Left lung (tissue), 10 donors: ENCODE results near the gene RBBP4. TPM values are rescaled to one million over a fixed set of nuclear protein-coding genes. Genes with fewer than 3 reads are reported as not detected.
"Not testable (repeated sequence)": the region's sequence is repeated elsewhere in the genome, so short reads cannot be mapped to it uniquely, and the experiment has no call there.

Experiments used
- ATAC-seq: fragments of 200-7000 bp; cut with Tn5 transposase; one replicate; pipeline ENCODE4 v1.9.1; 2020; ENCODE audit warnings: moderate library complexity
- DNase-seq, 4 donors: peaks; one replicate each; pipeline ENCODE4 v3.0.0-alpha.2; 2013 to 2020
- H3K27ac ChIP-seq, 2 donors: fragments of 200-600 bp; sonication (generic) in 1 of 2; one replicate each; pipeline versions ENCODE4 v1.5.0 to v1.8.0; 2020 to 2021
- H3K27me3 ChIP-seq, 2 donors: fragments of 200-600 bp; sonication (generic) in 1 of 2; one replicate each; pipeline versions ENCODE4 v1.5.0 to v1.8.0; 2020 to 2021
- H3K36me3 ChIP-seq, 2 donors: fragments of 200-600 bp; sonication (generic) in 1 of 2; one replicate each; pipeline versions ENCODE4 v1.5.0 to v1.8.0; 2020 to 2021
- H3K4me1 ChIP-seq, 2 donors: fragments of 200-600 bp; one replicate each; pipeline ENCODE4 v1.8.0; 2021
- H3K4me3 ChIP-seq, 2 donors: fragments of 200-600 bp; sonication (generic) in 1 of 2; one replicate each; pipeline versions ENCODE4 v1.5.0 to v1.8.0; 2020 to 2021; ENCODE audit warnings: mild to moderate bottlenecking in 1 of 2
- H3K9me3 ChIP-seq, 2 donors: fragments of 200-600 bp; sonication (generic) in 1 of 2; one replicate each; pipeline versions ENCODE4 v1.5.0 to v1.8.0; 2020 to 2021
- intact Hi-C, 2 donors: fragments of 100-400 bp; cut with DNase I; formaldehyde crosslinking; loops; one replicate each; pipeline versions ENCODE4 v1.11.2 to v1.14.2; 2022
- polyA plus RNA-seq, 6 donors: library from polyadenylated mRNA; unstranded; fragments of 120-200 nt; gene quantifications; one replicate each; pipeline ENCODE4 v1.2.1, GENCODE V29; 2013; ENCODE audit not compliant: insufficient read length in 6 of 6
- total RNA-seq, 2 donors: library from RNA; stranded (reverse); fragmentation: NEBNext Ultra II Directional; extraction: Animal tissue kit (Norgen Biotek cat#: 25700); gene quantifications; one replicate each; pipeline ENCODE4 v1.2.1, GENCODE V29; 2021
- TF ChIP-seq, protein P1 (sequence below), 2 donors: fragments of 200-600 bp; sonication (generic) in 1 of 2; IDR thresholded peaks; one replicate each; pipeline versions ENCODE4 v1.5.0 to v1.8.0; 2021; ENCODE audit warnings: antibody characterized with exemption in 2 of 2
- donor health status: DM: no; HTN: yes; CAD: no.
- donor health status: DM: no; HTN: no; CAD: no.

The RBBP4 gene
- total and polyA plus RNA-seq, 8 donors = 166 to 333 (median 292) TPM

DNA sequence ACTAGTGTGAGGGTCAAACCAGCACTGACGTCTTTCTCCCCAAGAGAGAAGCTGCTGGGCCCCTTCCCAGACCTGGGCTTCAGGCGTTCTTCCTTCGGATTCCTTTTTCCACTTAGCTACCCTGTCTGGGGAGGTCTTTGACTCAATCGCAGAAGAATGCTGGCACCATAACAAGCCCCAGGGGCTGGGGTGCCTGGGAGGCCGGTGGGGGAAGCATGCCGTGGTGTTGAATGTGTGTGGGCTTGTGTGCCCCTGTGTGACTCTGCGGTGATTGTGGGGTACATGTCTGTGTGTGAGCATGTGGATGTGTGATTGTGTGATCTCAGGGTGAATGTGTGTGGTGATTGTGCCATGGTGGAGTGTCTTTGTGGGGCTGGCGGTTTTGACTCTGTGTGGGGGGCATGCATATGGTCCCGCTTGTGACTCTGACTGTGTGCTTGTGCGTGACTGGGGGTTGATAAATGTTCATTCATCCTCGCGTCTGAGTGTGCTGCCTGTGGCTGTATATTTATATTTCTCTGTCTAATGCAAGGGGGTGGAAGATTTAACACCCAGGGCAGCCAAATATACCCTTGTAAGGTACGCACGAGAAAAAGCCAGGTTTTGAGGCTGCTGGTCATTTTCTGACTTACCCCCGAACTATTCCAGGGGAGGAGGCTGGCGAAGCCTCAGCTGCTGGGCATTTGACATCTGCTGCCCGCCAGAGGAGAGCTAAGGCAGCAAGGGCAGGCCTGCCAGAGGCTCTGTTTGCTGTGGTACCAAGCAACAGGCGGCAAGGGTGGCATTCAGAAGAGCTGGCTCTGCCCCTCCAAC is 52.7 kb downstream of the RBBP4 start:
- TF ChIP-seq, protein P1, sequence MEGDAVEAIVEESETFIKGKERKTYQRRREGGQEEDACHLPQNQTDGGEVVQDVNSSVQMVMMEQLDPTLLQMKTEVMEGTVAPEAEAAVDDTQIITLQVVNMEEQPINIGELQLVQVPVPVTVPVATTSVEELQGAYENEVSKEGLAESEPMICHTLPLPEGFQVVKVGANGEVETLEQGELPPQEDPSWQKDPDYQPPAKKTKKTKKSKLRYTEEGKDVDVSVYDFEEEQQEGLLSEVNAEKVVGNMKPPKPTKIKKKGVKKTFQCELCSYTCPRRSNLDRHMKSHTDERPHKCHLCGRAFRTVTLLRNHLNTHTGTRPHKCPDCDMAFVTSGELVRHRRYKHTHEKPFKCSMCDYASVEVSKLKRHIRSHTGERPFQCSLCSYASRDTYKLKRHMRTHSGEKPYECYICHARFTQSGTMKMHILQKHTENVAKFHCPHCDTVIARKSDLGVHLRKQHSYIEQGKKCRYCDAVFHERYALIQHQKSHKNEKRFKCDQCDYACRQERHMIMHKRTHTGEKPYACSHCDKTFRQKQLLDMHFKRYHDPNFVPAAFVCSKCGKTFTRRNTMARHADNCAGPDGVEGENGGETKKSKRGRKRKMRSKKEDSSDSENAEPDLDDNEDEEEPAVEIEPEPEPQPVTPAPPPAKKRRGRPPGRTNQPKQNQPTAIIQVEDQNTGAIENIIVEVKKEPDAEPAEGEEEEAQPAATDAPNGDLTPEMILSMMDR (IDR thresholded peaks at IDR 0.05) = no peak
- intact Hi-C loops = no loop called here
- H3K4me3 ChIP-seq = peak overlapping the region in 1 of 2 donors; percentile 58
- ATAC-seq (peak; percentile 30), DNase-seq (peak in 3 of 4 donors; percentile 41 to 60 (median 59))
- peaks cover 0 to 34% of the 10 kb centered on the region in 2 donors for H3K27me3 ChIP-seq
- H3K36me3 ChIP-seq = no peaks in the 10 kb centered on the region
- peaks cover 18 to 27% of the 10 kb centered on the region in 2 donors for H3K4me1 ChIP-seq
- H3K27ac ChIP-seq = peak overlapping the region; percentile 73 to 86
- no peaks in the 10 kb centered on the region for H3K9me3 ChIP-seq

DNA sequence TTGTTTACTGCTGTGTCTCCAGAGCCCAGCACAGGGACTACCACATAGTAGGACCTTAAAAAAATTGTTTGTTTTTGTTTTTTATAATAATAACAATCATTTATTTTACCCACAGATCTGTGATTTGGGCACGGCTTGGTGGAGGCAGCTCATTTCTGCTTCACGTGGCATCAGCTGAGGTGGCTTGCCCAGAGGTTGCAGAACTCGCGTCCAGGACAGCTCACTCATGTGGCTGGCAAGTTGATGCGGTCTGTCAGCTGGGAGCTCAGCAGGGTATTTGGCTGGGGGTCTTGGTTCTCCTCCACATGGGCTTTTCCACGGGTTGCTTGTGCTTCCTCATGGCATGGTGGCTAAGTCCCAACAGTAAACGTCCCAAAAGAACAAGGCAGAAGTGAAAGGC is 54.5 kb downstream of the RBBP4 start:
- TF ChIP-seq, protein P1 (IDR thresholded peaks at IDR 0.05) = no peak
- Histone ChIP-seq H3K4me1 (peaks cover 18 to 27% of the 10 kb centered on the region in 2 donors), H3K27me3 (peaks cover 0 to 34% of the 10 kb centered on the region in 2 donors), H3K36me3 (no peaks in the 10 kb centered on the region), H3K27ac (no peak overlapping the region), H3K4me3 (no peak overlapping the region), H3K9me3 (no peaks in the 10 kb centered on the region)
- intact Hi-C loops = no loop called here
- ATAC-seq (no peak), DNase-seq (peak in 1 of 4 donors; percentile 27)

DNA sequence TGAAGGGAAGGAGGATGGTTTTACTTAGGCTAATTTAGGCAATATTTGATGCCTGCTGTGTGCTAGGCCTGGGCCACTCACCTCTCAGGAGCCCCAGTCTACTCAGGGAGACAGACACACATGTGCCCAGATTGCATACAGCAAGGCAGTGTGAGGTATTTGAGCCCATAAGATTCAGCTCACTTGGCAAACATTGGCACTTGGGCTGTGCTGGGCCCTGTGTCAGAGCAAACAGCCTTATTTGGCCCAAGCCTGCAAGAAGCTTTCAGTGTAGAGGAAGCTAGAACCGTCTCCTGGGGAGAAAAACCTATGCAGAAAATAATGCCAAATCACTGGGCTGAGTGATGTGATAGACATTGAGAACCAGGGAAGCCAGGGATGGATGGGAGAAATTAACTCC is 55.5 kb downstream of the RBBP4 start:
- Histone ChIP-seq H3K36me3 (no peaks in the 10 kb centered on the region), H3K27me3 (peaks cover 0 to 32% of the 10 kb centered on the region in 2 donors), H3K27ac (no peak overlapping the region), H3K4me3 (no peak overlapping the region), H3K4me1 (peaks cover 15 to 26% of the 10 kb centered on the region in 2 donors), H3K9me3 (no peaks in the 10 kb centered on the region)
- intact Hi-C loops = no loop called here
- TF ChIP-seq, protein P1 (IDR thresholded peaks at IDR 0.05) = no peak
- ATAC-seq (no peak), DNase-seq (peak in 1 of 4 donors; percentile 9)

DNA sequence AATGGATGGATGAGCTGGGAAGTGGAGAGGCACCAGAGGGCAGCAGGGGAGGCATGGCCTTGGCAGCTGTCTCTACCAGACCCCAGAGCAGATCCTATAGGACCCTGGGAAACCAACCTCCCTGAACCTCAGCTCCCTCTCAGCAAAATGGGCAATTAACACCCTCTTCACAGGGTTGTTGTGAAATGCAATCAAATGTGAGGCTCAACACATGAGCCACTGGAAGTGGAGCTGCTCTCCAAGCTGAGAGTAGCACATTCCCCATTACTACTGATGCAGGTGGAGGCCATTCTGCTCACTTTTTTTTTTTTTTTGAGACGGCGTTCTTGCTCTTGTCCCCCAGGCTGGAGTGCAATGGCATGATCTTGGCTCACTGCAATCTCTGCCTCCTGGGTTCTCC is 58.1 kb downstream of the RBBP4 start:
- ATAC-seq (peak; percentile 31), DNase-seq (peak in 1 of 4 donors; percentile 8)
- Histone ChIP-seq H3K4me1 (peaks cover 0 to 17% of the 10 kb centered on the region in 2 donors), H3K9me3 (no peaks in the 10 kb centered on the region), H3K36me3 (no peaks in the 10 kb centered on the region), H3K27ac (no peak overlapping the region), H3K4me3 (no peak overlapping the region), H3K27me3 (peaks cover 0 to 6% of the 10 kb centered on the region in 2 donors)
- TF ChIP-seq, protein P1 (IDR thresholded peaks at IDR 0.05) = no peak
- intact Hi-C loops = no loop called here

DNA sequence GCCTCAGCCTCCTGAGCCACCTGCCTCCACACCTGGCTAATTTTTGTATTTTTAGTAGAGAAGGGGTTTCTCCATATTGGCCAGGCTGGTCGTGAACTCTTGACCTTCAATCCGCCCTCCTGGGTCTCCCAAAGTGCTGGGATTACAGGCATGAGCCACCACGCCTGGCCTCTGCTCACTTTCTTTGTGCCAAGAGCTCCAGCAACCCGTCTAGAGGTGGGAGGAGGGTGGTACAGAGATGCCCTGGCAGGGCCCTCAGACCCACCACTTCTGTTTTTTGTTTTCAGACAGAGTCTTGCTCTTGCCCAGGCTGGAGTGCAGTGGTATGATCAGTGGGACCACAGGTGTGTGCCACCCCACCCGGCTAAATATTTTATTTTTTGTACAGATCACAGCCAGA is 58.5 kb downstream of the RBBP4 start:
- intact Hi-C loops = no loop called here
- H3K27ac ChIP-seq = no peak overlapping the region
- ATAC-seq = no peak
- H3K27me3 ChIP-seq = peaks cover 0 to 2% of the 10 kb centered on the region in 2 donors
- no peak overlapping the region for H3K4me3 ChIP-seq
- TF ChIP-seq, protein P1 (IDR thresholded peaks at IDR 0.05) = no peak
- H3K4me1 ChIP-seq = peaks cover 0 to 17% of the 10 kb centered on the region in 2 donors
- DNase-seq = peak in 1 of 4 donors; percentile 14
- no peaks in the 10 kb centered on the region for H3K36me3 ChIP-seq
- no peaks in the 10 kb centered on the region for H3K9me3 ChIP-seq

DNA sequence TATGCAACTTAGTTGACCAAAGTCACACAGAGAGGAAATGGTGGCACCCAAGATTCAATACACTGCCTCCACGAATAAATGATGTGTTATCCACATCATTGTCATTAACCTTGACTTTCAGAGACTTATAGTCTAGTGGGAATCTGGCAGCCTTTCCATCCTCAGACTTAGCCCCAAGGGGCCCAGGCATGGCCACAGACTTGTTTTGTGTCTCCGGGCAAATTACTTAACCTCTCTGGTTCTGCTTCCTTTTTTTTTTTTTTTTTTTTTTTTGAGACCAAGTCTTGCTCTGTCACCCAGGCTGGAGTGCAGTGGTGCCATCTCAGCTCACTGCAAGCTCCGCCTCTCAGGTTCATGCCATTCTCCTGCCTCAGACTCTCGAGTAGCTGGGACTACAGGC is 60.2 kb downstream of the RBBP4 start:
- H3K27ac ChIP-seq, H3K4me3 ChIP-seq, H3K27me3 ChIP-seq, H3K9me3 ChIP-seq, DNase-seq, H3K36me3 ChIP-seq: not testable (repeated sequence)
- intact Hi-C loops = loop anchor here in 1 of 2 donors (5.0 kb wide), 2 partner anchors 61 to 161 kb away; partner anchors contain the start of gene FNDC5
- H3K4me1 ChIP-seq = peaks cover under 1 to 13% of the 10 kb centered on the region in 2 donors
- peak; percentile 9 for ATAC-seq
